OCI-LY7 (cell line): ENCODE data around the gene ACADS. TPM values are rescaled to one million over a fixed set of nuclear protein-coding genes. Genes with fewer than 3 reads are reported as not detected.

Source experiments
- BruUV-seq: library from RNA; stranded (reverse); fragments of 400-500 nt; replicated peaks from 2 replicates; lab custom pipeline; 2021; lab: Mats Ljungman, UMichigan
- CTCF ChIA-PET: fragments of 300-600 bp; sonication (Branson Sonifier 250); formaldehyde crosslinking; loops from one replicate; lab custom pipeline; 2022; ENCODE audit warnings: antibody characterized with exemption; ENCODE audit not compliant: unreplicated experiment; lab: Charles Lee
- POLR2A ChIA-PET: fragments of 300-600 bp; sonication (Branson Sonifier 250); formaldehyde crosslinking; loops from one replicate; lab custom pipeline; 2022; ENCODE audit warnings: antibody characterized with exemption; lab: Charles Lee
- DNase-seq: peaks from one replicate; pipeline ENCODE4 v3.0.0-alpha.2; 2015; ENCODE audit warnings: low spot score
- H2AFZ ChIP-seq: fragments of 200-600 bp; sonication (generic), shearing (Covaris generic); 2 replicates; pipeline ENCODE4 v1.6.1; 2014; ENCODE audit warnings: mild to moderate bottlenecking, antibody characterized with exemption, low read length, moderate library complexity
- H3K27ac ChIP-seq: fragments of 200-600 bp; sonication (generic); 2 replicates; pipeline ENCODE4 v1.5.1; 2014; ENCODE audit warnings: mixed run types, low read depth, mild to moderate bottlenecking, moderate library complexity, low read length, inconsistent platforms; ENCODE audit not compliant: poor library complexity, severe bottlenecking
- H3K36me3 ChIP-seq: fragments of 200-600 bp; sonication (generic); 2 replicates; pipeline ENCODE4 v1.6.1; 2014; ENCODE audit warnings: mild to moderate bottlenecking, antibody characterized with exemption, low read length, moderate library complexity, mixed read lengths; ENCODE audit not compliant: insufficient read depth
- H3K4me1 ChIP-seq: fragments of 200-600 bp; sonication (generic); 2 replicates; pipeline ENCODE4 v1.5.1; 2014; ENCODE audit warnings: mild to moderate bottlenecking, low read length; ENCODE audit not compliant: insufficient read depth, poor library complexity, severe bottlenecking
- H3K4me2 ChIP-seq: fragments of 200-600 bp; sonication (generic); 2 replicates; pipeline ENCODE4 v1.6.1; 2014; ENCODE audit warnings: mild to moderate bottlenecking, low read length
- H3K4me3 ChIP-seq: fragments of 200-600 bp; sonication (generic); 2 replicates; pipeline ENCODE4 v1.5.1; 2014; ENCODE audit warnings: mild to moderate bottlenecking, low read depth, low read length; ENCODE audit not compliant: poor library complexity, severe bottlenecking
- H3K79me2 ChIP-seq: fragments of 200-600 bp; sonication (generic); 2 replicates; pipeline ENCODE4 v1.6.1; 2016; ENCODE audit warnings: low read depth, mild to moderate bottlenecking, low read length, moderate library complexity, mixed read lengths; ENCODE audit not compliant: insufficient read depth
- H3K9me2 ChIP-seq: fragments of 200-600 bp; sonication (generic); 2 replicates; pipeline ENCODE4 v1.6.1; 2016; ENCODE audit warnings: mild to moderate bottlenecking, low read length, mixed read lengths; ENCODE audit not compliant: insufficient read depth
- H3K9me3 ChIP-seq: fragments of 200-600 bp; sonication (generic); 2 replicates; pipeline ENCODE4 v1.6.1; 2014; ENCODE audit warnings: mild to moderate bottlenecking, mixed run types, low read length, mixed read lengths
- H4K20me1 ChIP-seq: fragments of 200-600 bp; sonication (generic); 2 replicates; pipeline ENCODE4 v1.6.1; 2014; ENCODE audit warnings: mild to moderate bottlenecking, antibody characterized with exemption, low read length, moderate library complexity, mixed read lengths; ENCODE audit not compliant: insufficient read depth
- CTCF ChIP-seq: fragments of 200-600 bp; sonication (generic); conservative IDR thresholded peaks from 2 replicates; pipeline ENCODE4 v1.5.1; 2014; ENCODE audit warnings: mild to moderate bottlenecking, antibody characterized with exemption, low read length, moderate library complexity, mixed read lengths
- EZH2phosphoT487 ChIP-seq: fragments of 200-600 bp; sonication (generic); IDR thresholded peaks from 2 replicates; pipeline ENCODE4 v1.6.1; 2018; ENCODE audit warnings: low read depth, borderline replicate concordance, mild to moderate bottlenecking, mixed run types, antibody characterized with exemption, low read length, moderate library complexity, mixed read lengths
- intact Hi-C: fragments of 100-400 bp; cut with micrococcal nuclease; formaldehyde crosslinking; loops from one replicate; pipeline ENCODE4 v1.10.0; 2022; ENCODE audit not compliant: unreplicated experiment
- total RNA-seq, 2 experiments: library from RNA; depleted of rRNA in 1 of 2; stranded (reverse); fragments of >200 nt in 1 of 2; shearing (Covaris generic) in 1 of 2; gene quantifications; 2 replicates each; pipeline ENCODE4 v1.2.3, GENCODE V29; 2014 to 2022

ACADS gene
- total RNA-seq, 2 experiments from 2014 or later: 8.8 to 11.2 TPM

DNA sequence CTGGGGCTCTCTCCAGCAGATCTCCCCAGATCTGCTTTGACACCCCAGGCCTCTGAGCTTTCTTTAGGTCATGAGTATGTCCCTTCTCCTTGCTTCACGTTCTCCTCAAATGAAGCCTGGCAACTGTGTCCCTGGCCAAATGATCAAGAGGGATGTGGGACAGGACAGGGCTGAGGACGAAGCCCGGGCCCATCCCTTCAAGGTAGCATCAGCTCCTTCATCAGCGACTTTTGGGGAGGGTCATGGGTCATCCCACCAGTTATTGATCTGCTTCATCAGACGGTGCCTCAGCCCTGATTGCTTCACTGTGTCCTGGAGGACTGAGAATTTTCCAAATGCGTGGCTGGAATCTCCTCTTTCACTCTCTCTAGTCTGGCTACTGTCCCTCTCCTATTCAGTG lies 32.3 kb downstream of the ACADS start:
- H3K4me2 ChIP-seq: no peak overlapping the region
- POLR2A ChIA-PET: interaction anchor here (0.6 kb wide), 1 partner anchor 186 kb away, joined by 7 read pairs; no protein-coding TSS in a partner anchor
- peaks cover 27% of the 10 kb centered on the region for H3K4me1 ChIP-seq
- no peak for DNase-seq
- peaks cover 9% of the 10 kb centered on the region; the same call in 1 of the 2 replicates for H3K36me3 ChIP-seq
- no peaks in the 10 kb centered on the region for H3K9me2 ChIP-seq
- no peaks in the 10 kb centered on the region; the same call in 1 of the 2 replicates for H3K9me3 ChIP-seq
- CTCF ChIA-PET: interaction anchor here (0.6 kb wide), 1 partner anchor 26 kb away, joined by 3 read pairs; no protein-coding TSS in a partner anchor
- no peak overlapping the region for H2AFZ ChIP-seq
- intact Hi-C loops: no loop called here
- no peaks in the 10 kb centered on the region for H4K20me1 ChIP-seq
- no TSS peak for BruUV-seq
- no peak overlapping the region for H3K4me3 ChIP-seq
- H3K79me2 ChIP-seq: no peaks in the 10 kb centered on the region
- H3K27ac ChIP-seq: no peak overlapping the region
- TF ChIP-seq CTCF (no peak), EZH2phosphoT487 (no peak)

GRCh38 chr12:120758798-120759590 lies 33.4 kb downstream of the ACADS start:
- Histone ChIP-seq H3K27ac (no peak overlapping the region), H3K4me1 (peaks cover 27% of the 10 kb centered on the region), H2AFZ (no peak overlapping the region), H4K20me1 (no peaks in the 10 kb centered on the region), H3K79me2 (no peaks in the 10 kb centered on the region), H3K4me3 (no peak overlapping the region), H3K9me3 (no peaks in the 10 kb centered on the region; the same call in 1 of the 2 replicates), H3K4me2 (peak overlapping the region; percentile 47), H3K36me3 (peaks cover 15% of the 10 kb centered on the region; the same call in 1 of the 2 replicates), H3K9me2 (no peaks in the 10 kb centered on the region)
- intact Hi-C loops: no loop called here
- no TSS peak for BruUV-seq
- no peak for TF ChIP-seq EZH2phosphoT487
- ChIA-PET CTCF (no interaction called here), POLR2A (interaction anchor here (0.6 to 0.7 kb wide), 2 partner anchors 9 to 290 kb away, joined by 3 to 4 read pairs; no protein-coding TSS in a partner anchor)
- no peak for DNase-seq

DNA sequence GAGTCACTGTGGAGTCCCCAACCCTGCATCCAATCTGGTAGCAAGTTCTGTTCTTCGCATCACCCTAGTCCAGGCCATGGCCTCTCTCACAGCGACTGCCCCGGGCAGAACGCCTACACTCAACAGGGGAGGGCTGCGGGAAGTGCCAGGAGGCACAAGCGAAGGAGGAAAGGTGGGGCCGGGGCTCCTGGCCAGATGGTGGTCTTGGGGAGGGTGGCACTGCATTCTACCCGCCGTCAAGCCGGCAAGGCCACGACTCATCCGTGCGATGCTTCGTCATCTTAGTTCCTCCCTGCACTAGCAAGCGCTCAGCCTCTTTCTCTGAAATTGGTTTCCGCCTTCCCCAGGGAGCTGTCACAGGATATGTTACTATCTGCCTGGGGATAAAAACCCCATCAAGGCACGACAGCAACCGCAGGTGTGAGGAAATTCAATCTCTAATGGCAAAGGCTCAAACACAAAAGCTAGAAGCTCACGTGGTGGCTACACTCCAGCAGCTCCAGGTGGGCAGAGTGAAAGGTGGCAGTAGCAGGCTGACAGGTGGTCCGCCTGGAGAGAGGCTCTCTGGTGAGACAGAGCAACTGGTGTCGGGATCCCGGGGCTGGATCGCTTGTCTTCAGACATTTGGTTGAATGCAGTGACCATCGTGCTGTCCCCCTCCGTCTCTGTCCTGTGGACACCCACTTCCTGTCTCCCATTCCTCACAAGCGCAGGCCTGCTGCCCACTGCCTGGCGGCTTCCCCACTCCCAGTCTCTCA lies 34.1 kb downstream of the ACADS start:
- peak overlapping the region; percentile 24 for H3K27ac ChIP-seq
- no peak overlapping the region for H2AFZ ChIP-seq
- no peak overlapping the region for H3K4me3 ChIP-seq
- no peaks in the 10 kb centered on the region for H4K20me1 ChIP-seq
- ChIA-PET POLR2A (no interaction called here), CTCF (interaction anchor here (0.6 kb wide), 1 partner anchor 780 kb away, joined by 7 read pairs; no protein-coding TSS in a partner anchor)
- H3K36me3 ChIP-seq: peaks cover 23% of the 10 kb centered on the region; the same call in 1 of the 2 replicates
- no TSS peak for BruUV-seq
- peak overlapping the region; percentile 47 for H3K4me2 ChIP-seq
- H3K79me2 ChIP-seq: no peaks in the 10 kb centered on the region
- no peaks in the 10 kb centered on the region; the same call in 1 of the 2 replicates for H3K9me3 ChIP-seq
- peaks cover 27% of the 10 kb centered on the region for H3K4me1 ChIP-seq
- intact Hi-C loops: loop anchor here (10.0 kb wide), 1 partner anchor 145 kb away; the partner anchor contains the start of gene SPPL3
- H3K9me2 ChIP-seq: no peaks in the 10 kb centered on the region
- no peak for TF ChIP-seq CTCF
- no peak for TF ChIP-seq EZH2phosphoT487
- DNase-seq: peak; percentile 85
